Stimulated activated CD8-positive, alpha-beta memory T cell treated with anti-CD3 and anti-CD28 coated beads, Interleukin-7, amount 100 ng/mL, for 1 hour (primary cell): ENCODE data around the gene ANGPTL1.
"Not testable (repeated sequence)": the region's sequence is repeated elsewhere in the genome, so short reads cannot be mapped to it uniquely, and the experiment has no call there.

ENCODE experiments used
- DNase-seq, 2 donors: peaks; one replicate each; pipeline ENCODE4 v3.0.0-alpha.2; 2020; ENCODE audit warnings: low read depth in 2 of 2

The ANGPTL1 gene

DNA sequence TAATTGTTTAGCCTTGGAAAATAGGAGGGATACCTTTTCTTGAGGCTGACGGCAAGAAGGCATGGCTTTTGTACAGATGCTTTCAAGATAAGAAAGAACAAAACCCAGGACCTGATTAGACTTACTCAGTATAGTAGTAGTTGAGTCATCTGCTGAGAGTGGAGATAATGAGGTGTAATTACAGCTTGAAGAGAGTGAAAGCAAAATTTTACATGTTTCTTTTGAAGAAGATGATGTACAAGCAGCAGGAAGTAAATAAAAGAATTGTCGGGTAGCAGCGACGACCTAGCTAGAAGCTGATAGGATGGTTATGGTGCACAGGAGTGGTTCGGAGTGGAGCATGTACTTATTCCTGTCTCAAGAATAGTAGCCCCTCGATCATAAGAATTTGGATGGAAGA is 6.6 kb downstream of the ANGPTL1 start:
- DNase-seq: no peak

DNA sequence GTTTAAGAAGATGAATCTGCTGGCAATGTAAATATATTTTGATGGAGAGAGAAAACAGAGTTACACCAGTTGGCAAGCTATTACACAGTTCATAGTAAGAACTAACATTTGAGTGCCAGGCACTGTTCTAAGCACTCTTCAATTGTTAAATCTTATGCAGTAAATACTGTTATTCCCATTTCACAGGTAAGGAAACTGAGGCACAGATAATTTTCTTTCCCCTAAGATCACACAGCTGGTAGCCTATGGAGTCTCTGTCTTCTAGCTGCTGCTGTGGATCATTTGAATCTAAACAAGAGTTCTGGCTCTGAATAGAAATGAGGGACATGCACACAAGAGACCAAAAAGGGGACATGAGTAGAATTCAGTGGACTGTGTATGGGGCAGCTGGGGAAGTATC is 8.0 kb downstream of the ANGPTL1 start:
- DNase-seq: no peak

DNA sequence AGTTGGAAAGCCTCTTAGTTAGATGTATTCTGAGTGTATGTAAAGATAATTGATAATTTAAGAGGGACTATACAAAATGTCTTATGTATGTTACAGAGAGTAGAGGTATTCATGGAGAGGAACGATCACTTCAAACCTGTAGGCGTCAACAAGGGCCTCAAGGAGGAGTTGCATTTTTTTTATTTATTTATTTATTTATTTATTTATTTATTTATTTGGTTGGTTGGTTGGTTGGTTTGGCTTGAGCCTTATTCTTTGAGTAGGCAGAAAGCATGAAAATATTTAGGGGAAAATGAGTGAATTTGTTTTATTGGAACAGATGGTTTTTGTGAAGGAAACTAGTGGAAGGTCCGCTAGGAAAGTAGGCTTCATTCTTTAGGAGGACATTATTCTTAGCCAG is 8.5 kb downstream of the ANGPTL1 start:
- DNase-seq: no peak

DNA sequence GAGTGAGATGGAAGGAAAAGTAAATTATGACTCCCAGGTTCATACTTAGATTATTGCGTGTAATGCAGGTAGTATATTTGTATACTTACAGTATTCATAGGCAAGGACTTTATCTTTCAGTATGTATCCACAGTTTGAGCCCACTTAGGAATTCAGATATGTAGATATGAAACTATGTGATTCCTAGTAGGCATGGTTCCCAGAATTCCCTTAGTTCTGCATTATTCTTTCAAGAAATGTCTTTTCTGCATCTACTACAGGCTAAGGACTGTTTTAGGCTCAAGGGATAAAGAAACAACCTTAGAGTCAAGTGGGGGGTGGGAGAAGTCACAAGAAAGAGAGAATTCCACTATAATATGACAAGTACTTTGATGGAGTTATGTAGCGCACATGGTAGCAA is 13.8 kb downstream of the ANGPTL1 start:
- no peak for DNase-seq

DNA sequence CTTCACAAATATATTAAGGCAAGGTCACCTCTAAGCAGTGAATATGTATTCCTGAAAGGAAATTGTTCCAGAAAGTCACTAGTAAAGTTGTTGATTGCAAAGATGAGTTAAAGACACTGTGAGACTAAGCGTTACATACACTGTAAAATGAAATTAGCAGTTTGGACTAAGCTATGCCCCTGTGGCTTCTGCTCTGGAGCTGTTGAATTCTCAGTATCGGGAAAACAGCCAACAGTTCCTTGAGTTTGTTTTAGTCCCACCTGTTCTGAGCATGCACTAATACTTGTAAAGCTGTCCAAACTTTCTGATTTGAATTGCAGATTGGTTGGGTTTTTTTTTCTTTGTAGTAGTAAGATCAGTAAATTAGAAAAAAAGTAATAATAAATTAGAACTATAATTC is 21.0 kb downstream of the ANGPTL1 start:
- no peak for DNase-seq

DNA sequence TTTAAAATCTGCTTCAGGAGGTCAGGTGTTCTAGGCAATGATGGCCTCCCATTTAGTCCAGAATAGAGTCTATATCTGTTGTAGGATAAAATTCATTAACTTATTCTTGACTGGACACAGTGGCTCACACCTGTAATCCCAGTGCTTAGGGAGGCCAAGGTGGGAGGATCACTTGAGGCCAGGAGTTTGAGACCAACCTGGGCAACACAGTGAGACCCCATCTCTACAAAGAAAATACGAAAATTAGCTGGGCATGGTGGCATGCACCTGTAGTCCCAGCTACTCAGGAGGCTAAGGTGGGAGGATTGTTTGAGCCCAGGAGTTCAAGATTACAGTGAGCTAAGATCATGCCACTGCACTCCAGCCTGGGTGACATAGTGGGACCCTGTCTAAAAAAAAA is 23.0 kb downstream of the ANGPTL1 start:
- not testable (repeated sequence) for DNase-seq

DNA sequence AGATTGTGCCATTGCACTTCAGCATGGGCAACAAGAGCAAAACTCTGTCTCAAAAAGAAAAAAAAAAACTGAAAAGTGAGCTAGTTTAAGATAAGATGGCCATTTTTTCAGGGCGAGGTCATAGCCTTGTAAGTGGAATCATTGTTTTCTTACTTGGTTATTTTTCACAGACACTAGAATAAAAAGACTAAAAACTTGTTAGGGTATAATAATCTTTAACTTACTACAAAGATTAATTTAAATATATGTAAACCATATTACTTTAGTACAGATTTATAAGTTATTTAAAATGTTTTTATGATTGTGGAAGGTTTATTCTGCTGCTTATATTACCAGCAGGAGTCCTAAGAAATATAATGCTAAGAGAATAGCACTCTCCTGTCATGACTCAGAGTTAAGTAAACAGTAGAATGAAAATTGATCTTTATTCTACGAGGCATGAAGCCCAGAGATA is 23.5 kb downstream of the ANGPTL1 start:
- DNase-seq: no peak

DNA sequence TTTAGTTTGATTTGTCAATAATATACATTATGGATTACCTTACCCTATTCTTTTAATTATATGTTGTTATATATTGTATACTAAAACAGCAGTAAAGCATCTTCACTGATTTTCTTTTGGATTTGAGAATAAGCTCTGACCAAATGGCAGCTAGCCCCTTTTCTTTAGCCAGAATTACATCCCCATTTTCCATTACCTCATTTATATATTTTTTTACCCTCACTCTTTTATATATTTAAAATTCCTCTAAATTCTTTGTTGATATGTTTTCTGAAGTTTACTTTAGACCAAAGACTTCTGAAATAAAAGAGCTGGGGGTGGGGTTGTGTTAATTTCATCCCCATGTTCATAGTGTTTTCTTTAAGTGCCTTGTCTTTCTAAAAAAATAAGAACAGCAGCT is 24.6 kb downstream of the ANGPTL1 start:
- DNase-seq: no peak

DNA sequence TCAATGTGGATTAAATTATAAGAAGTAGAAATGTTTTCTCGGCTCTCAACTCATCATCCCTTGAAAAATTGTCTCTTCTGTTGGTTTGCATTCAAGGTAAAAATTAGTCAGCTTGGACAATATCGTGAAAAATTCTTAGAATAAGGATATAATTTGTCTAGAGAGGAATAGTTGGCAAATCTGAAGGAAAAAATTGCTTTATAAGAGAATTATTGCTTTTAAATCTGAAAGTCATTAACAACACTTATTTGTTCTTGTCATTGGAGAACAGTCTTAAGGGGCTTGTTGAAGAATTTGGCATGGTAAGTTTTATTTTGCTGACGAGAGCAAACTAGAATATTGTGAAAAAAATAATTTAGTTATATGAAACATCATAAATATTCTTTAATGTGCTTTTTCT is 26.4 kb downstream of the ANGPTL1 start:
- DNase-seq: no peak

DNA sequence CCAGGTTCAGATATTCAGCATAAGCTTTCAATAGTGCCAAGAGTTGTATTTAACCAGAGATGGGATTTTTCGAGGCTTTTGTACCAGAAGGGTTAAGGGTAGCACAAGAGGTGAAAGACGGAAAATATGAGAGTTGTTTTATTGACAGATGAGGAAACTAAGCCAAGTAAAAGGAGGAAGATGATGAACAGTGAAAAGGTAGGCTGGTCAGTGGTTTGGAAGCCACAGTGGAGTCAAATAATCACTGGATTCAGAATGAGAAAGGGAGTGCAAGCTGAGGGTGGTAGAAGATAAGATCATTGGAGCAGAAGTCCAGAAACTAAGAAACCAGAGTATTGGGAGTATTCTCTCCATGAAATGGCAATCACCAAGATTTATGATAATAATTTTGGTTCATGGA is 45.7 kb downstream of the ANGPTL1 start:
- no peak for DNase-seq

DNA sequence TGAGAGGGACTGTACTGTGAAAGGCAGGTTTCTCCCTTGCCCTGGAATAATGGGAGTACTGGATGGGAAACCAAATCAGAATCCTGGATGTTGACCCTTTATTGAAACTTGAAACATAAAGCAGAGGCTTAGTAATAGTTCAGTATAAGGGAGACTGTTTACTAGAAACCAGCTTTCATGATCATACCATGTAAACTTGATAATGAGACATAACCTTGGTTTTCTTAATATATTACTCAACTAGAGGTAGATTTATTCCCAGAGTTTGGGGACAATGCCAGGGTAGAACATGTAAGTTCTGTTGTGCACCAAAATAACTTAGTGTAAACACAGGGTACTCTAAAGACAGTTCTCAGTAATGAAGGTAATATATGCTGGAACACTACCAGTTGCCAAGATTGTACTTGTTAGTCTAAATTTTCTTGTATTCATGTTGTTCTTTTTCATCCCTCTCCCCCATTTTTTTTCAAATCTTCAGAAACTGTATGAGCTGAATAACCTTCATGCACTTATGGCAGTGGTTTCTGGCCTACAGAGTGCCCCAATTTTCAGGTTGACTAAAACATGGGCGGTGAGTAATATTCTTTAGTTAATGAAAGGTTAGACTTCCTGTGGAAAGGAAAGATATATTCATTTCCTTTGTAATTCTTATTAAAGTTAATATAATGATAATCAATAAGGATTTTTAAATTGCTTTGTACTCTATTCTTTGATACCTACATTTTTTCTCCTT is 49.6 kb downstream of the ANGPTL1 start:
- DNase-seq: no peak

DNA sequence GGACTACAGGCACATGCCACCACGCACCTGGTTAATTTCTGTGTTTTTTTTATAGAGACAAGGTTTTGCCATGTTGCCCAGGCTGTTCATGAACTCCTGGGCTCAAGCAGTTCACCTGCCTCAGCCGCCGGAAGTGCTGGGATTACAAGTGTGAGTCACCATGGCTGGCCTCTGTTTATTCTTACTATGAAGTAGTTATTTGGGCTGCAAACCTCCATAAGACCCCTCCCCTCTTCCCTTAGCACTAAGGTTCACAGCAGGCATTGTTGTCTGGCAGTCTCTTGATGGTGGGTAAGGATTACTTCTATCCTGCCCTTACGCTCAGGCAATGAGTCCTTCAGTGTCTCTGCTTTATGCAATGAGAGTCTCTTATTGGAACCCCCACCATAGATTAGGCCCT is 51.8 kb downstream of the ANGPTL1 start:
- no peak for DNase-seq

DNA sequence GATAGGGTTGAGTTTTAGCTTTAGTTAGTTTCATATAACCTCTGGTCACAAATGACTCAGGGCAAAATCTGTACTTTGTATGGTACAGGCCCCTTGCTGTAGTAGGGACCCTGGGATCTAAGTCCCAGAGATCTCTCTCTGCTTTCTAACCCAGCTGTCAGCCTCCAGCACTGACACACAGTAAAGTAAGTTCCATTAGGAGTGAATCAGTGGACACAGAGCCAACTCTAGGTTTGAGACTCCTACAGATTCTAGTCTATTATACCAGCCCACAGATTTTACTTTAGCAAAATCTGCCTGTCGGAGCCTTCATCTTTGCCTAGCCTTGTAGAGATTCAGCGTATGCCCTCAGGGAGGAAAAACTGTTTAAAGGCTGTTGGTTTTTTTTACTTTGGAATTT is 52.5 kb downstream of the ANGPTL1 start:
- DNase-seq: no peak

DNA sequence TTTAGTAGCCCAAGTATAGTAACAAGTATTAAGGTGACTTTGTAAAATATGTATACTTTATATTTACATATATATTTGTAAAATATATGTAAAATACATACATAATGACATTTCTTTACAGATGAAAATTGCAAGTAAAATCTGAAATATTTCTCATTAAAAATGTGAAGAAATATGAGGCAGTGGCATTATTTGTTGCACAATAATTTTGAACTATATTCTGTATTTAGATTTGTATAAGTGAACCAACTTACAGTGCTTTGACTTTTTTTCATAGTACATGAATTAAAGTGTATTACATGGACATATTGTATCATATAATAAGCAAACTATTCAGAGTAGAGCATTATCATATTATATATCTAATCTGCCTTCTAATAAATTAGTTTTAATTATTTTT is 60.3 kb downstream of the ANGPTL1 start:
- DNase-seq: no peak

DNA sequence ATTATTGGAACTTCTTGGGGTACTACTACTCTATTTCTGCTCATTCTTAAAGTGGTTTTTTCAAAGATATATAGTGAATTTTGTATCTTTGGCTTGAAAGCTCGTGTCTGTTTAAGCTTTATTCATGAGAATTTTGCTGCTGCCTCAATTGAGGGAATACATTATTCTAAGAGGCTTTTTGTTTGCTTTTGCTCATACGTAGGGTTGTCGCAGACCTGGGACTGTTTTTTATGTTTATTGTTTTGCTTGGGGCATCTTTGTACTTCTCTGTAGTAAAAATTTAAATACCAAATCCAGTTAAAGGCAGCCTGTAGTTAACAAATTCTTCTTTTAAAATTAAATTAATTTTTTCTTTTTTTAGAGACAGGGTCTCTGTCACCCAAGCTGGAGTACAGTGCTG is 62.3 kb downstream of the ANGPTL1 start:
- DNase-seq: no peak

DNA sequence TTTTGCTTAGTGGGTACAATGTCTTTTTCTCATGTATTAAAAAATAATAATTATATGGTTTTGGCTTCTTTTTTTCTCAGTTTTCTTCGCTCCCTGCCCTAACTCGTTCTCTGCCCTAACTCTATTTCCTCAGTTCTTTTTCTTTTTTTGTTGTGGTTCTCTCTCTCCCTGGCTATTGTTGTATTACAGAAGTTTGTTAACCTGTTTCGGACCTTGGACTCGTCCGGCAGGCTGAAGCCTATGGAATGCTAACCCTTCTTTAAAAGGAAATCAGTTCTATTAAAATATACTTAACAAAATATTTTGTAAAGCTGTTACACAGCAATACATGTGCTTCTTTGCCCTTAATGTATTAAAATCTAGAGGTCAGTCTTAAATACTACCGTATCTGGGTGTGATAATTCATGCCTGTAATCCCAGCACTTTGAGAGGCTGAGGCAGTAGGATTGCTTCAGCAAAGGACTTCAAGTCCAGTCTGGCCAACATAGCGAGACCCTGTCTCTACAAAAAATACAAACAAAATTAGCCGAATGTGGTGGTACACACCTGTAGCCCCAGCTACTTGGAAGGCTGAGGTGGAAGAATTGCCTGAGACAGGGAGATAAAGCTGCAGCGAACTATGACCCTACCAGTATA is 64.1 kb downstream of the ANGPTL1 start:
- DNase-seq: no peak

DNA sequence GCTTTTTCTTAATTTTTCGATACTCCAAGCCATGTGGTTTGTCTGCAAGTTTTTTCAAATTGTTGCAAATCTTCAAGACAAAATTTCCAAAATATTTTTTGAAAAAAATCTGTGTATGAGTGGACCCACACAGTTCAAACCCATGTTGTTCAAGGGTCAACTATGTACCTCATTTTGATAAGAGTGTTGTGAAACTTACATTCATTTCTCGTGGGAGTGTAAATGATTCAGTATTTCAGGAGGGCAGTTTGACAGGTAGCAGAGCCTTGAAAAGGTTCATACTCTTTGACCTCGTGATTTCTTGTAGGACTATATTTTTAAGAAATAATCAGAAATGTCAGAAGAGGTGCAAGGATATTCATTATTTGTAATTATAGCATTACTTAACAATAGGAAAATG is 68.0 kb downstream of the ANGPTL1 start:
- DNase-seq: no peak
